ENCODE measurements around the gene TRIM58.

The TRIM58 gene

GRCh38 chr1:247829656-247830055 is 27.3 kb upstream of the TRIM58 start:
- Mint-ChIP-seq H3K4me3 (no peak overlapping the region), H3K27ac (no peak overlapping the region), H3K36me3 (ENCODE audit: low read depth) (no peaks in the 10 kb centered on the region), H3K9me3 (peaks cover 7% of the 10 kb centered on the region), H3K27me3 (ENCODE audit: low read depth) (no peaks in the 10 kb centered on the region), H3K4me1 (no peaks in the 10 kb centered on the region)
- TF ChIP-seq CTCF (IDR thresholded peaks at IDR 0.05; ENCODE audit: unreplicated experiment in 3 of 3): no peak

GRCh38 chr1:247833601-247834000 is 23.4 kb upstream of the TRIM58 start:
- no peaks in the 10 kb centered on the region for H3K36me3 Mint-ChIP-seq (ENCODE audit: low read depth)
- H3K4me1 Mint-ChIP-seq: no peaks in the 10 kb centered on the region
- peaks cover 19% of the 10 kb centered on the region for H3K9me3 Mint-ChIP-seq
- no peaks in the 10 kb centered on the region for H3K27me3 Mint-ChIP-seq (ENCODE audit: low read depth)
- H3K27ac Mint-ChIP-seq: no peak overlapping the region
- no peak for TF ChIP-seq CTCF (IDR thresholded peaks at IDR 0.05; ENCODE audit: unreplicated experiment in 3 of 3)
- no peak overlapping the region for H3K4me3 Mint-ChIP-seq

GRCh38 chr1:247840818-247841217 is 16.2 kb upstream of the TRIM58 start:
- H3K9me3 Mint-ChIP-seq: peaks cover 32% of the 10 kb centered on the region
- H3K4me3 Mint-ChIP-seq: no peak overlapping the region
- H3K36me3 Mint-ChIP-seq (ENCODE audit: low read depth): no peaks in the 10 kb centered on the region
- peaks cover 4% of the 10 kb centered on the region for H3K27me3 Mint-ChIP-seq (ENCODE audit: low read depth)
- H3K4me1 Mint-ChIP-seq: no peaks in the 10 kb centered on the region
- no peak overlapping the region for H3K27ac Mint-ChIP-seq
- TF ChIP-seq CTCF (IDR thresholded peaks at IDR 0.05; ENCODE audit: unreplicated experiment in 3 of 3): no peak

GRCh38 chr1:247841796-247842195 is 15.2 kb upstream of the TRIM58 start, which contains the start of gene OR11L1:
OR11L1 (minus strand) TSS chr1:247841896; CDS start chr1:247841896, 0 bp downstream.
- H3K4me1 Mint-ChIP-seq: no peaks in the 10 kb centered on the region
- no peaks in the 10 kb centered on the region for H3K36me3 Mint-ChIP-seq (ENCODE audit: low read depth)
- peaks cover 29% of the 10 kb centered on the region for H3K9me3 Mint-ChIP-seq
- no peak within 1 kb of the TSS for H3K4me3 Mint-ChIP-seq
- H3K27ac Mint-ChIP-seq: no peak within 1 kb of the TSS
- peaks cover 4% of the 10 kb centered on the region for H3K27me3 Mint-ChIP-seq (ENCODE audit: low read depth)
- no peak for TF ChIP-seq CTCF (IDR thresholded peaks at IDR 0.05; ENCODE audit: unreplicated experiment in 3 of 3)

GRCh38 chr1:247843411-247843810 is 13.6 kb upstream of the TRIM58 start:
- Mint-ChIP-seq H3K9me3 (peaks cover 19% of the 10 kb centered on the region), H3K4me1 (no peaks in the 10 kb centered on the region), H3K27ac (no peak overlapping the region), H3K36me3 (ENCODE audit: low read depth) (no peaks in the 10 kb centered on the region), H3K4me3 (no peak overlapping the region), H3K27me3 (ENCODE audit: low read depth) (peaks cover 4% of the 10 kb centered on the region)
- no peak for TF ChIP-seq CTCF (IDR thresholded peaks at IDR 0.05; ENCODE audit: unreplicated experiment in 3 of 3)

GRCh38 chr1:247845011-247845692 is 11.8 kb upstream of the TRIM58 start:
- no peak overlapping the region for H3K27ac Mint-ChIP-seq
- H3K36me3 Mint-ChIP-seq (ENCODE audit: low read depth): no peaks in the 10 kb centered on the region
- TF ChIP-seq CTCF (IDR thresholded peaks at IDR 0.05; ENCODE audit: unreplicated experiment in 3 of 3): no peak
- no peaks in the 10 kb centered on the region for H3K4me1 Mint-ChIP-seq
- no peak overlapping the region for H3K4me3 Mint-ChIP-seq
- H3K27me3 Mint-ChIP-seq (ENCODE audit: low read depth): peaks cover 4% of the 10 kb centered on the region
- peaks cover 20% of the 10 kb centered on the region for H3K9me3 Mint-ChIP-seq

All from nephron (organoid).